ENCODE data around the gene PCNX4. TPM values are rescaled to one million over a fixed set of nuclear protein-coding genes. Genes with fewer than 3 reads are reported as not detected.
"Not testable (repeated sequence)": the region's sequence is repeated elsewhere in the genome, so short reads cannot be mapped to it uniquely, and the experiment has no call there.

The PCNX4 gene
- total RNA-seq (2014; rRNA removed), result 104 and 114 TPM in 2 replicates
- polyA plus RNA-seq (2012), result 29.1 TPM

DNA sequence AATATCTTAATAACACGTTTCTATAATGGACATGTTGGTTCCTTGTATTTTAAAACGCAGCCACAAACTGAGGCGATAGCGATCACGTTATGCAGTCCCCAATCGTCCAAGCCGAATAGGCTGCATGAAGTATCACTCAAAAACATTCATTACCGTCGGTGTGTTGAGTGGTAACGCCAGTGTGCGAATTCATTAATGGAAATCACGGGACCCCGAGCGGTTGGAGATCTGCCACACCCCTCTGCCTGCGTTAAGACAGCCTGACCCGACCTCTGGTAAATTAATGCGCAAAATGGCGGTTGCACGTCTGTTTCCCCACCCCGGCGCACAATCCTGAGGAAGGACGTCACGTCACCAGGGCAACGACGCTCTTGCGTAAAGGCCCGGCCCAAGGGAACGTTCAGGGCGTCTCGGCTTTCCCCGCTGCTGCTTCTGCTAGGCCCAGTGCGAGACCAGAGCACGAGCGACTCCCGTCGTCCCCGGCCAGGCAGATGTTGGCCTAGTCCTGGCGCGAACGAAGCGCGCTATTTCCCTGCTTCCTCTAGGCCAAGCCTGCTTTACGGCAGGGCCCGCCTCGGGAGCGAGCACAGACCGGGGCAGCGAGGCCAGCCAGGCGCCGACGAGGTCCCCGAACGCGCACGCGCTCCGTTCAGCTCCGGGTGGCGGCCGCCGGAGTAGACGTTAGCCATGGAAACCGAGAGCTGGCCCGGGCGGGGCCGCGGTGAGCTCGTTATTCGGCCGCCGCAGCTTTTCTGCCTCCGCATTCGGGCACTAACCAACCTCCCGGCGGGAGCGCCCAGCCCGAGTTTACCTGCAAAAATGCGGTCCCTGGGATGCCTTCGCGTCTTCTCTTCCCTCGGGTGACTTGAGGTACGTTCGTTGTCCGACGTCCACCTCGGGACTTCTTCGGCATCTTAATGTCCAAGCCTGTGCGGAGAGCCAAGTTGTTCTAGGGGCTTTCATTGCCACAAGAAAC, at the start of gene PCNX4:
Gene PCNX4, plus strand, starts transcription at position 374 of the 976 bp plus-strand sequence. CDS start 15,716 bp downstream, outside the sequence.
- peak; percentile 99 for DNase-seq (ENCODE audit: low read depth)

DNA sequence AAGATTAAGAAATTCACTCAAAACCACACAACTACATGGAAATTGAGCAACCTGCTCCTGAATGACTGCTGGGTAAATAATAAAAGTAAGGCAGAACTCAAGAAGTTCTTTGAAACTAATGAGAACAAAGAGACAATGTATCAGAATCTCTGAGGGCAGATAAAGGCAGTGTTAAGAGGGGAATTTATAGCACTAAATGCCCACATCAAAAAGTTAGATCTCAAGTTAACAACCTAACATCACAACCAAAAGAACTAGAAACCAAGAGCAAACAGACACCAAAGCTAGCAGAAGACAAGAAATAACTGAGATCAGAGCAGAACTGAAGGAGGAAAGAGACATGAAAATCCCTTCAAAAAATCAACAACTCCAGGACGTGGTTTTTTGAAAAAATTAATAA, 43.7 kb upstream of the PCNX4 start:
- DNase-seq (ENCODE audit: low read depth), result not testable (repeated sequence)

DNA sequence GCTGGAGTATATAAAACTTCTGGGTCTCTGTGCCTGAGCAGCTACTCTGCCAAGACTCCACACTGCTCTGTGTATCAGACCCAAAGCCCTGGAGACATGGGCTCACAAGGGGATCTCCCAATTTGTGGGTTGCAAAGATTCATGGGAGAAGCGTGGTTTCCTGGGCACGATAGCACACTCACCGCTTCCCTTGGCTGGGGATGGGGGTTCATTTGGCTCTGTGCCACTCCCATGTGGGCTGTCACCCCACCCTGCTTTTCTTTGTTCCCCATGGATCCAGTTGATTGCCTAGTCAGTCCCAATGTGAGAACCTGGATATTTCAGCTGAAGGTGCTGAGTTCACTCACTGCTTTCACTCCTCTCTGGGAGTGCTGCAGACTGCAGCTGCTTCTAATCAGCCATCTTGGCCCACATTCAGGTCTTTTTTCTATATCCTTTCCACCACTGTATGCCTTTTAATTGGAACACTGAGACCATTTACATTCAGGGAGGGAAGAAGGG, 40.0 kb upstream of the PCNX4 start:
- DNase-seq (ENCODE audit: low read depth), result no peak

DNA sequence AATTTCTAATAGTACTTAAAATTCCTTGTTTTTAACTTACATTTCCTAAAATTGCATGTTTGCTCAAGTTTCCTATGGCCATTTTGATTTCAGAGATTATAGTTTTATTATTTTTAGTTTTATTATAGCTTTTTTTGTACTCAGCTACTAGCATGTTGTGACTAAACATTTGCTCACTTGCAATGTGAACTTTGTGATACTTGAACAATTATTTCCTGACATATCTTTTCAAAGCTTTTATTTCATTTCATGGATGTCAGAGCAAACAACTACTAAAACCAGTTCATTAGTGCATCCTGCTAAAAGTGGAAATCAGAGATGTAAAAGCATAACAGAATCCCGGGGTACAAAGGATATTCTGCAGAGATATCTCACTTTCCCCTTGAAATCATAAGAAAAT, 33.6 kb upstream of the PCNX4 start:
- DNase-seq (ENCODE audit: low read depth), result no peak

DNA sequence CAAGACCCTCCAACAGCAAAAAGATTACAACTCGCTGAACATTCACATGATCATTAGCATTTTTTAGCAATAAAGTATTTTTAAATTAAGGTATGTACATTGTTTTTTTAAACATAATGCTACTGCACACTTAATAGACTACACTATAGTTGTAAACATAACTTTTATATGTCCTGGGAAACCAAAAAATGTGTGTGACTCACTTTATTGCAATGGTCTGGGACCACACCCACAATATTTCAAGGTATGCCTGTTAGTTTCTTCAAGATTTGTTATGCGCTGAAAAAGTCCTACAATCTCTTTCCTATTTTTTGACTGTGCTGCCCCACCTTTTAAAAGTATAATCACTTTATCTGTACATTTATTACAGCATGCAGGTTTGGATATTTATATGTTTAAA, 30.4 kb upstream of the PCNX4 start:
- DNase-seq (ENCODE audit: low read depth), result peak; percentile 19

DNA sequence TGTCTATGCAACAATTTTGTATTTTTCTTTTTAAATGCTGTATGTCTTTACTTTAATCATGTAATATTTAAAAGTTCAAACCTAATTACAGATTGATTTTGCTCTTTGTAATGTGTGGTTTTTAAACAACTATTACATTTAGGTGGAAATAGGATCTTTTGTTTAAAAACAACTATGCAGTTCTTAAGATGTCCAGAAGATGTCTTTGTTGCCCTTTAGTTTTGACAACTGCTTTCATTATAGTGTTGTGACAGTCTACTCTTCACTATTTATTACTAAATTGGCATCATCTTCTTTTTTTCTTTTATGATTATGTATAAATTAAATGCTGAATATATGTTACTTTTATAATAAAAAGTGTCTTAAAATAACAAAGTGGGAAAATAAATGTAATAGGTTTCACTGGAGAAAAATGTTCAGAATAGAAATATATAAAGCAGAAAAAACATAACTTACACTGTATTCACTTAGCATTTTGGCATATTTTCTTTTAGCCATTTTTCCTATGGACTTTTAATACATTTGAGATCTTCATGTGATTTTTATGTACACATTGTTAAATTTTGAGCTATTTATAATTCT, 27.1 kb upstream of the PCNX4 start:
- DNase-seq (ENCODE audit: low read depth), result peak; percentile 40

DNA sequence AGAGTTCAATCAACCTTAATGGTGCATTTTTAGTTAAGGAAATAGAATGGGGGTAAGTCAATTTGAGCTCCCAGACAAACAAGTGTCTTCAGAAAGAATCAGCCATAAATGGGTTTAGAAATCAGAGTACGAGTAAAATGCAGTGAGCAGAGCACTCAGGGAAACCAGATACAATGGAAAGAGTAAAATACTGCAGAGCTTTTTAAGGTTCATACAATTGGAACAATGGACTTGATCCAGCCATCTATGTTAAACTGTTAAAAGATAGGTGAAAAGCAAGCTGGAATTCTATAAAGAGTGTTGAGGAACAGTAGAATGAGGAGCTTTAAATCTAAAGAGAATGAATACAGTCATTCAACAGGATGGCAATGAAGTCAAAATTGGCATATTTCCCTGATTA, 23.8 kb upstream of the PCNX4 start:
- DNase-seq (ENCODE audit: low read depth), result no peak

DNA sequence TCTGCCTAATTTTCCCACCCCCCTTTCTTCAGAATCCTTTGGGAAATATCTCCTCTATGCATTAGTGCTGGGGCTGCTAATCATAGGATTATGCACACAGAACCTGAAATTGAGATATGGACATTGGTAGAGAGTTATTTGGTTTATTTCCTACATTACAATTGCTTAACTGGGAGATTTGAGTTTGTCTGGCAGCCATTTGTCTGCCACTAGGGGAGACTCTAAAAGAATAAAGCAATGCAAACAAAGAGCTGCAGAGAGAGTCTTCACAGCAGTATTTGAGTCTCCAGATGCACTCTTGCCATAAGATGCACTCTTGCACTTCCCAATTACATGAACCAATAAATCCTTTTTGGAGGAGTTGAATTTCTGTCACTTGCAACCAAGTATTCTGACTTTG, 12.0 kb upstream of the PCNX4 start:
- no peak for DNase-seq (ENCODE audit: low read depth)

DNA sequence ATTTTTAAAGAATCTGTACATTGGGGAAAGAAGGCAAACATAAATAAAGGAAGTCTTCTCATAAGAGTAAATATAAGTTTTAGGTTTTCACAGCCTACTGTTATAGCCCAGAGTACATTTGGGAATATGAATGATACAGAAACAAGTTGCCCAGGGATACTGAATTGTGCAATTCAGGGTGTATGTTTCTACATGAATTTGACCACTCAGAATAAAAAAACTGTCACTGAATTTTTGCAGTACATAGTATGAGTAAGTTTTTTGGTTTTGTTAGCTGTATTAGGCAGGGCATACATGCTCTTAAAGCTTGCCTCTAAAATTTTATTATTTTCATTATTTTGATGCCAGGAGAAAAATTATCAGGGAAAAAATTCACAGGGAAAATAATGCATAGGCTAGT, 6.6 kb upstream of the PCNX4 start:
- peak; percentile 65 for DNase-seq (ENCODE audit: low read depth)

DNA sequence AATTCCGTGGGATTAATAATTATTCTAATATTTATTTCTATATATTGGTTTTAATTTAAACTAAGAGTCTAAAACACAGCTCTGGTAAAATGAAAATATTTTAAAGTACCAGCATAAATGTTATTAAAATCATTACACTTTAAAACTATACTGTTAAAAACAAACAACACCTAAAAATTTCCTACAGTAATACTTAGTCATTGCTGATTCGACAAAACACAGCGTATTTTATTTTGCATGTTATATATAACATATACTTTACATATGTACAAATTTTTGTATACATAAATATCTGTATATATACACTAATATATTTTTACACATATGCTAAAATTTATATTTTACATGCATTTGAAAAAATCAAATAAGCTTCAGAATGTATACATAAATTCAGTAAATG, 6.0 kb upstream of the PCNX4 start:
- DNase-seq (ENCODE audit: low read depth), result no peak

DNA sequence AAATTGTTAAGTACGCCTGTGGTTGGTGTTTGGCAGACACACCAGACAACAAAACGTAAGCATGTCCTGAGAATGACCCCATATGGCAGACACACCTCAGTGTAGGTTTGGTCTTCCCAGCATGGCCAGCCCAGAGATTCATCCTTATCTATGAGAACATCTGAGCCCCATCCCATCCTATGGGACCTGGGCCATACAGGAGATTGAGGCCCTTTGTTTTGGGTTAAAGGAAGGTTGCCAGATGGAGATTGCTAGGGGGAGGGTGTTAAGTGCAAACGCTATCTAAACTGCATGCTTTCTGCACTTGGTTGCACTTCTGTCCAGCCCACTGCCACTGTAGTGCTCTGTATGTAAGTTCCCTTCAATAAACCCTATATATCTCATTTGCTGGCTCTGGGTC, 4.1 kb upstream of the PCNX4 start:
- no peak for DNase-seq (ENCODE audit: low read depth)

DNA sequence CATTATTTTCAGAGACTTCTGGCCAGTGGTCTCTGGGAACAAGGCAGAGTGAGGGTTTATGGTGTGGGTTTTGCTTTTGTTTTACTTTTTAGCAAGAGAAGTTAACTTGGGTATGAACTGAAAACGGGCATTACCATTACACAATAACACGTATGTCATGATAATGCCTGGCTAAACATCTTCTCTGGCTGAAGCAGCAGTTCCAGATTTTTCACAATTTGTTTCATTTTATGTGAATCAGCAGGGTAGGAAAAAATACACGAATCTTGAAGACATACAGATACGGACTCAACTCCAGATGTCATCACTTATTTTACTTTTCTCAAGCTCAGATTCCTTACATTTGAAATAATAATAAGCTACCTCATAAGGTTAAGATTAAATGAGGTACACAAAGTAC, 2.5 kb upstream of the PCNX4 start:
- no peak for DNase-seq (ENCODE audit: low read depth)

DNA sequence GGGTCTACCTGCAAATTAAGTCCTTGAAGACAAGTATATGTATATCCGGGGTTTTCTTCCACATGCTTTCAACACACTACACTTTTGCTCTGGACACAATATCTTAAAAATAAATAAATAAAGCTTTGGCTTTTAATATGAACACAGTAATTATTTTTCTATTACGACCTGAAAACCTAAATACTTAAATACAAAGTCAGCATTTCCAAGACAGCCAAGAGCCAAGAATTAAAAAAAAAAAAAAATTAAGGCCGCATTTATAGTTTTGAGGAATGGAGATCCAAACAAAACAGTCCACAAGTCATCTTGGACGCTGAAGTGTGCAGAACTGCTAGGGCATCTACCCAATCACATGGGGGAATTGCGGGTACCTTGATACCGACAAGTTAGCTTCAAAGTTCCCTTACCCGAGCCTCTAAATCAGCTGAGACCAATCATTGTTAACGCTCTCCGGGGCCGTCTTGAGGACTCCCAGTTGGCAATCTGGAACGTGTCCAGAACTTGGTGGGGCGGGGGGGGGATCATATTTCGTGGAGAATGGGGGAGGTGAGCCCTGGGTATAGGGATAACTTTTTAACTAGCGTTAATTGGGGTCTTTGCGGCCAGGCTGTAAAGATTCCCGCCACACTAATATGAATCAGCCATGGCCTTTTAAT, 731 bp upstream of the PCNX4 start:
- peak; percentile 82 for DNase-seq (ENCODE audit: low read depth)

DNA sequence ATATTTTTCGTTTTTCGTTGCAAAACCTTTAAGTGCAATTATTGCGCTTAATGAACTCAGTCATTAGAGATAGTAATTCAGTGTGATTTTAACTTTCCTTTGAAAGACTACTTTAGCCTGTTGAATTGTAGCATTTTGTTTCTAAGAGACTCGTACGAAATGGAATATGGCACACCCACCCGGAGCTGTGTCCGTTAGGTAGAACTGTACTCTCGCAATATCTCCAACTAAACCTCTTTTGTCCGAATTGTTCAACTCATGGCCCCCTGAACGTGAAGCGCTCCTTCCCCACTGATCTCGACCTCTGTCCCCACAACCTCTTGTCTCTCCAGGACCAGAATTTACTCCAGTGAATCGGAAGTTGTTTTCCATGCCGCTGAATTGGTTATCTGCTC, 800 bp downstream of the PCNX4 start:
- DNase-seq (ENCODE audit: low read depth), result peak; percentile 26

DNA sequence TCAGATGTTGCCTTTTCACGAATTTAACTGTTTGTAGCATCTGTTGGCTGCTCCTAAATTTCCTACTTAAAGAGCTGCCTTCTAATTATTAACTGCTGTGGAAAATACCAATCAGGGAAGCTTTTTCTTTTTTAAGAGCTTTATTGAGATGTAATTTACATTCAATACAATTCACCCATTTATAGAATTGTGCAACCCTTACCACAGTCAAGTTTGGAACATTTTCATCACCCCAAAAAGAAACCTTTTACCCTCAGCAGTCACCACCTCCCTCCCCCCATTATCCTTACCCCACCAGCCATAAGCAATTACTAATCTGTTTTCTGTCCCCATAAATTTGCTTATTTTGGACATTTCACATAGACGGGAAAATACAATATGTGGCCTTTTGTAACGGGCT, 1.4 kb downstream of the PCNX4 start:
- DNase-seq (ENCODE audit: low read depth), result no peak

DNA sequence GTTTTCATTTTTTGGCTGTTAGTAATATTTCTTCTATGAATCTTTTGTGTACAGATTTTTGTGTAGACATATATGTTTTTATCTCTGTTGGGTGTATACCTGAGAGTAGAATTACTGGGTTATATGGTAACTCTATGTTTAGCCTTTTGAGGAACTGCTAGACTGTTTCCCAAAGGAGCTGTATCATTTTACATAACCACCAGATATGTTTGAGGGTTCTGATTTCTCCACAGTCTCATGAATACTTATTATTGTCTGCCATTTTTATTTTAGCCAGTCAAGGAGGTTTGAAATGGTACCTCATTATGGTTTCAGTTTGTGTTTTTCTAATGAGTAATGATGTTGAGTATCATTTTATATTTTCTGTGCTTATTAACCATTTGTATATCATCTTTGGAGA, 1.9 kb downstream of the PCNX4 start:
- DNase-seq (ENCODE audit: low read depth), result peak; percentile 61

DNA sequence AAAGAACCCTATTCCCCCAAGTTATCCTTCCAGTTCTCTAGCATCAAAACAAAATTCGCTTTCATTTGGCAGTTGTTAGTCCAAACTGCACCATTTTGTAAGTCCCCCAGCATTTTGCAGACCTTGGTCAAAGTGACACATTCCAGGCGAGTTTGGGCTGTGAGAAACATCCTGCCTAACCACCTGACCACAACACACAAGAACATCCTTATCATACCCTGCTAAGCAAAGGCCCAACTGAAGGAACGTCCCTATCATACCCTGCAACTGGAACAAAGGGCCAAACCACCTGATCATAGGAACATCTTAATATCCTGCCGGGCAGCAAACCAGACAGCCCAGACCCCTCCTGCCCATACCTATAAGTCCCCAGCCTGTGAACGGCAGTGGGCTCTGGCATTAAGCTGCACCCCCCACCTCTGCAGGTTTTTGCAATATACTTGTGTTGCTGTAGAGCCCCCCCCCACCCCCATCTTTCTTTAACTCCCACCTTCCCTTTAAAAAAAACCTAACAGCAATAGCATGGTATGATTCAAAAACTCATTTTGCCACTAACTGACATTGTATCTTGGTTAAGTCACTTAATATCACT, 2.7 kb downstream of the PCNX4 start:
- DNase-seq (ENCODE audit: low read depth), result peak; percentile 87

DNA sequence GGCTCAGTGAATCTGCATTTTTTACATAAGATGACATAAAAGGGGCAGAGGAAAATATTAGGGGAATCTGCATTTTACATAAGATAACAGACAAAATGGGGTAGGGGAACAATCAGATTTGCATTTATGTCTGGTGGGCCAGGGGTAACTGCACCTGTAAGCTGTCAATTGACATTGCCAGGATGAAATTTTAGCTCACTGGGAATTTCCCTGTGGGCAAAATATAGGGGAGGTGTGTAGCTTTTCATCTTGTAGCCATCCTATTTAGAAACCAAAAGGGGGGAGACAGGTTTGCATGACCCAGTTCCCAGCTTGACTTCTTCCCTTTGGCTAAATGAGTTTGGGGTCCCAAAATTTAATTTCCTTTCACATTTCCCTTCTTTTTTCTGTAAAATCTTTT, 3.5 kb downstream of the PCNX4 start:
- no peak for DNase-seq (ENCODE audit: low read depth)

DNA sequence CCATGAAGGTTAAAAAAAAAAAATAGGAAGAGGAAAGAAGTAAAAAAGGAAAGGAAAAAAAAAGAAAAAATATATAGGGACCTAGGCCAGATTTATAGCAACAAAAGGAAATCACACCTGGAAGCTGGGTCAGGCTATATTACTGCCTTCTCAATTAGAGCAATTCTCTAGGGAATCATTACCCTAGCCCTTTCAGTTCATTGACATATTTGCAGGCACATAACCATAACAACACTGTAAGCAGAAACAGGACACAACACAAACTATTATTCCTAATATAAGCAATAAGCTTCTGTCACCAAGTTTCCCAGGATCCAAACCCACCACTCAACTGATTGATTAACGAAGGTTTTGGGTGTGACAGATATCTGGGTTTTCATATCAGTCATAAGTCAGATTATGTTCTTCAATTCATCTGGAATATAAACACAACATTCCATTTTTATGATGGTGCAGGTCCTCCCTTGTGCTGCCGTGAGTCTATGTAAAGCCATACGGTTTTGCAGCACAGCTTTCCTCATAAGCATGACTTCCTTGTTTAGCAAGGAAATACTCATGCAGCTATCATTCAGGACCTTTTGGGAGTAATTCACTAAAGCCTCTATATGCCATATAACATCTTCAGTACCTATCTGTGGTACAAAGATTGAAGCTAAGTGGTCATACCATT, 4.2 kb downstream of the PCNX4 start:
- peak; percentile 50 for DNase-seq (ENCODE audit: low read depth)

DNA sequence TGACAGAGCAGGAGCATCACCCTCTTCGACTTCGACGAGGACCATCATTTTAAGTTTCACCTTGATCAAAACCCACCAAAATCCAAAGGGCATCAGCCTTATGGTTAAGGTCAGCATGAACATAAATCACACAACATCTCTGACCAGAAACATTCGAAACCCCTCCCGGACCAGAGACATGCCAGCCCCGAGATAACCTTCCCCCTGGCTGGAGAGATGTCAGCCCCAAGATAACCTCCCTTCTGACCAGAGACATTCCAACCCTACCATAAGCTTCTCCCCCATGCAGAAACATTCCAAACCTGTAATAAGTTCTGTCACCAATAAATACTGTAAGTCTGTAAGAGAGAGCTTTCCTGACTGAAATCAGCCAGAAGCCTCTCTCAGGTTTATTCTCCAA, 6.3 kb downstream of the PCNX4 start:
- DNase-seq (ENCODE audit: low read depth), result no peak

DNA sequence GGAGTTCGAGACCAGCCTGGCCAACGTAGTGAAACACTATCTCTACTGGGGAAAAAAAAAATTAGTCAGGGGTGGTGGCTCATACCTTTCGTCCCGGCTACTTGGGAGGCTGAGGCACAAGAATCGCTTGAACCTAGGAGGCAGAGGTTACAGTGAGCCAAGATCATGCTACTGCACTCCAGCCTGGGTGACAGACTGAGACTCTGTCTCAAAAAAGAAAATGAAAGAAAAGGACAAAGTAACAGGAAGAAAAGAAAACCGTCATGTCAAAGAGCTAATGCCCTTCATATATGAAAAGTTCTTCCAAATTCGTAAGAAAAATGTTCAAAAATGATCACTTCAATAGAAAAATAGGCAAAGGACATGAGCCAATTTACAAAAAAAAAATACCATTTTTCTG, 8.1 kb downstream of the PCNX4 start:
- DNase-seq (ENCODE audit: low read depth), result not testable (repeated sequence)

Measured in LHCN-M2 (cell line).